Gastrocnemius medialis (tissue), 4 donors: ENCODE results near the gene NTM.

Experiments used
- CTCF ChIP-seq, 5 experiments: fragments of 450-650 bp in 3 of 5; fragments of 200-600 bp in 2 of 5; sonication (generic) in 2 of 5; IDR thresholded peaks in 4 of 5; conservative IDR thresholded peaks in 1 of 5; 1 replicate in 4 of 5; 2 replicates in 1 of 5; pipeline ENCODE4 v1.5.1; 2016 to 2019; ENCODE audit warnings: antibody characterized with exemption in 5 of 5, mild to moderate bottlenecking in 3 of 5, moderate library complexity in 3 of 5
- POLR2A ChIP-seq, 2 donors: fragments of 450-650 bp; IDR thresholded peaks; one replicate each; pipeline ENCODE4 v1.6.1; 2017; ENCODE audit warnings: antibody characterized with exemption in 2 of 2, mild to moderate bottlenecking in 2 of 2, moderate library complexity in 2 of 2

- no peak for TF ChIP-seq CTCF (IDR thresholded peaks at IDR 0.05 in 4 of 5, conservative IDR thresholded peaks at IDR 0.05 in 1 of 5)
- no peak for TF ChIP-seq POLR2A (IDR thresholded peaks at IDR 0.05)
These were observed 170.3 kb downstream of the NTM start for GRCh38 chr11:131540676-131541075.
